GM21717 (cell line): ENCODE results near the gene TMPRSS4.

Experiments
- ATAC-seq: cut with Tn5 transposase; IDR thresholded peaks from one replicate; pipeline ENCODE4 v1.9.1; 2021; ENCODE audit warnings: mild to moderate bottlenecking, moderate library complexity; ENCODE audit not compliant: unreplicated experiment

The TMPRSS4 gene, protein sequence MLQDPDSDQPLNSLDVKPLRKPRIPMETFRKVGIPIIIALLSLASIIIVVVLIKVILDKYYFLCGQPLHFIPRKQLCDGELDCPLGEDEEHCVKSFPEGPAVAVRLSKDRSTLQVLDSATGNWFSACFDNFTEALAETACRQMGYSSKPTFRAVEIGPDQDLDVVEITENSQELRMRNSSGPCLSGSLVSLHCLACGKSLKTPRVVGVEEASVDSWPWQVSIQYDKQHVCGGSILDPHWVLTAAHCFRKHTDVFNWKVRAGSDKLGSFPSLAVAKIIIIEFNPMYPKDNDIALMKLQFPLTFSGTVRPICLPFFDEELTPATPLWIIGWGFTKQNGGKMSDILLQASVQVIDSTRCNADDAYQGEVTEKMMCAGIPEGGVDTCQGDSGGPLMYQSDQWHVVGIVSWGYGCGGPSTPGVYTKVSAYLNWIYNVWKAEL

DNA sequence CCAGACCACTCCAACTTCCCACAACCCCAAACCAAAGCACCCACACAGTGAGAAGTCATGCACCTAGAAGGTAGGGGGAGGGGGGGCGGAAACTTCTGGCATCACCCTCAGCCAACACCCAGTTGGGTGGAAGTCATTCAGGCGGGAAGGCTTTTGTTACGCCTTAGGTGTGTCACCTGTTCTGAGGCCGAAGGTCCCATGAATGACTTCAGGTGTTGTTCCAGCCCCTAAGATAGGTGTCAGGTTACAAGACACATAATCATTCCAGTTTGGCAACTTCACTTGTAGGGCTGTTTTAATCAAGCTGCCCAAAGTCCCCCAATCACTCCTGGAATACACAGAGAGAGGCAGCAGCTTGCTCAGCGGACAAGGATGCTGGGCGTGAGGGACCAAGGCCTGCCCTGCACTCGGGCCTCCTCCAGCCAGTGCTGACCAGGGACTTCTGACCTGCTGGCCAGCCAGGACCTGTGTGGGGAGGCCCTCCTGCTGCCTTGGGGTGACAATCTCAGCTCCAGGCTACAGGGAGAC lies at the start of gene TMPRSS4:
Gene TMPRSS4 (plus strand): TSS at position 325 of the 528 bp plus-strand sequence. CDS start 225 bp downstream, outside the sequence.
- no peak for ATAC-seq

DNA sequence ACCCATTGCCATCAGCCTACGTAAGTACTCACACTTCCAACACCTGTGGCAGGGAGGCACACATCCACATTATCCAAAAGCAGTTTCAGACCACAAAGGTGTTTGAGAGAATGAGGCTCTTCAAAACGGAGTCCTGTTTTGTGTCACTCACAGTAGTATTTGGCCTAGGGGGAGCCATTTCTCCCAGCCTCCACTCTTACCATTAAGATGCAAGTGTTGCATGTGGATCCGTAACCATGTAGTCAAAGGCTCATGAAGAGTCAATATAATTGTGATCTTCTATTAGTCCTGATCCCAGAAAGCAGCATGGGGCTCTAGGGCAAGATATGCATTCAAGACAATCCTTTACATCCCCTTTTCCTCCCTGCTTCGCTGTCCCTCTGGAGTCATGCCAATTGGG lies 49.2 kb upstream of the TMPRSS4 start:
- no peak for ATAC-seq

DNA sequence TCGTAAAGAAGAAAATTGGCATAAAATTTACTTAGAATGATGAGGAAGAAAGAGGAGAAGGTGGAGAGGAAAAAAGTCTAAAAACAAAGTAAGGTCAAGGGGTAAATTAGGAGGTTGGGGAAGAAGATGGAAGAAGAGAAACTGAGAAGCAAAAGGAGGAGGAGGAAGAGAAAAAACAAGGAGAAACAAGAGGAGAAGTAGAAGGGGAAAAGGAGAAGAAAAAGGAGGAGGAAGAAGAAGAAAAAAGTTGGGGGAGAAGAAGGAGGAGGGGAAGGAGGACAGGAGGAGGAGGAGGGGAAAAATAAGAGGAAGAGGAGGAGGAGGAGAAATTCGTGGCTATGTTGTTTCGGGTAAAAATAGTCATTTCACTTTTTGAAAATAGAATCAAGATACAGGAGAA lies 48.3 kb upstream of the TMPRSS4 start:
- ATAC-seq, result no peak

DNA sequence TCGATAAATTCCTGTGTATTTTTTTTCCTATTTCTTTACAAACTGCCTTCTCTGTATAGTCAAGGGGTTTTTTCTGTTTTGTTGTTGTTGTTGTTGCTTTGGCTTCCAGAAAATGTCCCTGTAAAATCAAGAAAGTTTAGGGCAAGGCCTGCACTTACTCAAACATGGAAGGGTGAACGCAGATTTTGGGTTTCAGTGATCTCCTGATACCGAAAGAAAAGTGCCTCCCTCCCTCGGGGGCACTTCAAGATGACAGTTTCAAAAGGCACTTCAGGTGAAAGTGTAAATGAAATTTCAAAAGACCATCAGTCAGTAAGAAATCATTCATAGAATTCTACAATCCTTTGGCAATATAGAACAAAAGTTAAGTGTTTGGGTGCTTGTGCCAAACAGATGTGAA lies 43.4 kb upstream of the TMPRSS4 start:
- peak; percentile 55 for ATAC-seq

DNA sequence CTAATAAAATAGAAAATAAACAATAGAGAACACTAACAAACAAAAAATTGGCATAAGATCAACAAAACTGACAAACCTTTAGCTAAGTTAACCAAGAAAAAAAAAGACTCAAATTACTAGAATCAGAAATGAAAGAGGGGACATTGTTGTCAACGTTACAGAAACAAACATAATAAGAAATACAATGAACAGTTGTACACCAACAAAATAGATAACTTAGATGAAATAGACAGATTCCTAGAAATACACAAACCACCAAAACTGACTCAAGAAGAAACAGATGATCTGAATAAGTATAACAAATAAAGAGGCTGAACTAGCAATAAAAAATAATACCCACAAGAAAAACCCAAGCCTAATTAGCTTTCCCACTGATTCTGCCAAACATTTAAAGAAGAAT lies 34.7 kb upstream of the TMPRSS4 start:
- no peak for ATAC-seq

DNA sequence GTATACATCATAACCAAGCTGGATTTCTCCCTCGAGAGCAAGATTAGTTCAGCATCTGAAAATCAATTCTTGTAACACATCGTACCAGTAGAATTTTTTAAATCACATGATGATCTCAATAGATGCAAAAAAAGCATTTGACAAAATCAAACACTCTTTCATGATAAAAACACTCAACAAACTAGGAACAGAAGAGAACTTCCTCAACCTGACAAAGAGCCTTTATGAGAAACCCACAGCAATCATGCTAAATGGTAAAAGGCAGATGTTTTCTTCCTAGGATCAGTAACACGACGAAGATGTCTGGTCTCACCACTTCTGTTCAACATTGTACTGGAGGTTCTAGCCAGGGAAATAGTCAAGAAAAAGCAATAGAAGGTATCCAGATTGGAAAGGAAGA lies 34.1 kb upstream of the TMPRSS4 start:
- ATAC-seq, result no peak

DNA sequence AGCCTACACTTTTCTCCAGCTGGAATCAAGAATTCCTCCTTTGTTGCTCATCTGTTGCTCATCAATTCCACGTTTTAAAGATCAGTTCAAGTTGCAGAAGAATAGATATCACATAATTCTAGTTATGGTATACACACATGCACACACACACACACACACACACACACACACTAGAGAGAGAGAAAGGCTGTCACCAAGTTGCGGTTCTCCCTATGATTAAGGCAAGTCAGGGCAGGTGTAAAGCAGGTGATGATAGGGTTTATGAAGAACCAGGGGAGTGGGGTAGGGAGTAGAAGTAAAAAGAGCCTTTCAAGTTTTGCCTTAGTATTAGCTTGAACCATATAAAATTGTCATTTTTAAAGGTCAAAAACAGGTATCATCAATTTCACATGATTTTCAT lies 31.7 kb upstream of the TMPRSS4 start:
- no peak for ATAC-seq

DNA sequence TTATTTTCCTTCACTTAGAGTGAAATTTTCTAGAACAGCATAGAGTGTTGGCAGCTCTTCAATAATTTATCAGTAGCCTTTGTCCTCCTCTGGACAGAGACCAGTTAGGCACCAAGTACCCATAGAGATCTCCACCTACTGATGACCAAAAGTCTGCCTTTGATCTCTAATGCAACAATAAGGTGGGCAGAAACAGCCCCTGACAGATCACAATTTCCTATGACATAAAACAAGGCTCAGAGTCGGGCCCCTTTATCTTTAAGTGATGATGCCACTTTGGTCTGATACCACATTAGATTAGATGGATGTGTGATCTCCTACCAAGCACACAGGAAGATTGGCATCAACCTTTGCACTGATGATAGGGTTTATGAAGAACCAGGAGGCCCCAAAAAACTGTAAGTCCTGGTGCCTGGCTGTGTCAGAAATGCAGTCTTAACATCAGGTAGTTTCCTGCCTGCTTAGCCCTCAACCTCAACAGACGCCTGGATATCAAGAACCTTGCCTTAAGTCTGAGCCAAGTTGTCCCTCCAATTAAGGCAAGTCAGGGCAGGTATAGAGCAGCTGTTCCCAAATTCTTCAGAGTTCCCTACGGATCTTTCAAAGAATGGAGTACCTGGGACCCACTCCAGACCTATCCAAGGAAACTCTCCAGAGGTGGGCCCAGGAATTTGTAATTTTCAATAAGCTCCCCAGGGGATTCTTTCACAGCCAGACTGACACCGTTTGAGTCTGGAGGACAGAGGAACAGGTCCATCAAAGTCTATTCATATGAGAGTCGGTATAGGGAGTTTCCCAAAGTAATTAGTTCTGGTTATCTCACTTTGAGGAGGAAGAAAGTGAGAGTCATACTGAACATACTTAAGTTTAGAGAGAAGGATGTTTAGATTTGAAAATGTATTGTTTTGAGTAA lies 30.6 kb upstream of the TMPRSS4 start:
- ATAC-seq, result no peak

DNA sequence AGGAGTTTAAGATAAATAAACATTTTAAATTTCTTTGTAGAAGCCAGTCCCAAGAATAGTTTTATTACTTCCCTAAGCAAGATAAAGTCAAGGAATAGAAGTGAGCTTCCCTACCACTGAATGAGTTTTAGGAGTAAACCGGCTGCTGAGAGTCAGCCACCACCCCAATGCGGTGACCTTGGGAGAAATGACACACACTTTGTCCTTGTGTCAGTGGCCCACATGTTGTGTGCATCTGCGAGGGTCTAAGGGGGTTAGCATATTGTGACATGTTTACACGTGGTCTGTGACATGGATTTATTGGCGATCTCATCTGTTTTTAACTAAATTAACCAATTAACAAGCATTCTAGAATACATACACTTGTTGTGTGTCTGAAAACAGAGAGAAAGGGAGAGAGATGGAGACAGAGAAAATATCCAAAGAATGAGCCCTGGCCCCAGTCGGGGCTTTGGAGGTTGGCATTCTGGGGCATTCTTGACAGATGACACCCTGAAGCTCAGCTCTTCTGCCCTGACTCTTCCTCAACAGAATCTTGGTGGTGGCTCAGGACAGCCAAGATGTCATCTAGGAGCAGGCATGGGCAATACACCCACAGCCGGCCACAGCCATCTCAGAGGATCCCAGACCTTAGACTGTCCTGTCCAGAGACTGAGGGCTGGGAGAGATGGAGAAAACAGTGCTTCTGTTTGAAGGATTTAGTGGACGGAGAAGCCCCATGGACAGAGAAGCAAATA lies 29.7 kb upstream of the TMPRSS4 start:
- ATAC-seq, result no peak

DNA sequence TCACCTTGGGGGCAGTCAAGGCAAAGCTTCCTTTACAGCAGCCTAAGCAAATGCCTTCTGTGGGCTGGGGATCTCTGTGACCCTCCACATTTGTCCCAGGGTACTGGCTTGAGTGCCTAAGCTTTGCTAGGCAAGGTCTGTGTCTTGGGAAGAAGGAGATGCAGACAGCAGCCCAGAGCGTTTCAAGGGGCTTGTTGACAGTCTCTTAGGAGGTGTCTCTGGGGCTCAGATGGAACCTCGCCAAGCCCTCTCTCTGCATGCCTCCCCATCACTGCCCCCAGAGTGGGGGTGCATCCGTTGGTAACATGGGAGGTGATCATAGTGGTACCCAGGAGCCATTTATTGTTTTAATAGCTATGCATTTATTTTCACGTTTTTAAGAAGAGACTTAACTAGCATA lies 29.1 kb upstream of the TMPRSS4 start:
- ATAC-seq, result no peak

DNA sequence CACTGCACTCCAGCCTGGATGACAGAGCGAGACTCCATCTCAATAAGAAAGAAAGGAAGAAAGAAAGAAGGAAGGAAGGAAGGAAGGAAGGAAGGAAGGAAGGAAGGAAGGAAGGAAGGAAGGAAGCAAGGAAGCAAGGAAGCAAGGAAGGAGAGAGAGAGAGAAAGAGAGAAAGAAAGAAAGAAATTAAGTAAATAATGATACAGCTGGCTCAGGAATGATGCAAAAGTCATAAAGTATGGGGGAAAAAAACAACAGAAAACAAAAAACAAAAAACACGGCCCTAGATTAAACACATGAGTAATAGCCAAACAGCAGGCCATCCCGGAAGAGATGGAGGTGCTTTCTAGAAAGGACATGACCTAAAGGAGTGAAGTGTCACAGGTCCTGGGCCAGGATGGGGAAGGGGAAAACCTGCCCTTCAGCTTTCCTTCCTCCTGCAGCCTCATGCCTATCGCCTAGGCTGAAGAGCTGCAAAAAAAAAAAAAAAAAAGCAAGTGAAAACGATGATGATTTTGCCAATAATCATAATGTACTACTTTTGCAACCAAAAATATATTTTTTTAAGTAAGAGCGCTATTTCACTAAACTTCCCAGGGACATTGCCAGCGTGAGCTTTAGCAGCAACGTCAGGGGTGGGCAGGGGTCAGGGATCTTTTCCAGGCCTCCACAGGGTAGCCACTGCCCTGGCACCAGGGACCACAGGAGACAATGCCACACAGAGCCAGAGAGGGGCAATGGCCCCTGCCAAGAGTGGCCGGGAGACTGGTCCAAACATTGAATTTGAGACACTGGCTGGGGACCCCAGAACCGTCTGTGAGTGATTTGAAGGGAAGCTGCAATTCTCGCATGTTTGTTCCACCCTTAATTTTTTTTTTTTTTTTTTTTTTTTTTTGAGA lies 28.2 kb upstream of the TMPRSS4 start:
- no peak for ATAC-seq

DNA sequence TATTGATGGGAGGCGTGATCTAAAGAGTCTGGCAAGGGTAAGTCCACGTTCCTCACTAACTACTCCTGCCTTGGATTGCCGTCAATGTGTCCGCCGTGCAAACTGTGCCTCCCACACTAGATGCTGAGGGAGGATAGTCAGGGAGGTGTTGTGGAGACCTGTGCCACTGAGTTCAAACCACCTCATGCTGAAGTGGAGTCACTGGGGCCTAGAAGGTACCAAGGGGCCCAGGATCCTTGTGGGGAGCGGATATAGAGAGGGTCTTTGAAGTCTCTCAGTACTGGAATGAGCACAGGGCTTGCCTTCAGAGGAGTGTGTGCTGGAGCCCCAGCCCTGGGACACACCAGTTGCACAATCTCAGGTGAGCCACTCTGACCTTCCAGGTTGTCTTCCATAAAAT lies 27.1 kb upstream of the TMPRSS4 start:
- no peak for ATAC-seq

DNA sequence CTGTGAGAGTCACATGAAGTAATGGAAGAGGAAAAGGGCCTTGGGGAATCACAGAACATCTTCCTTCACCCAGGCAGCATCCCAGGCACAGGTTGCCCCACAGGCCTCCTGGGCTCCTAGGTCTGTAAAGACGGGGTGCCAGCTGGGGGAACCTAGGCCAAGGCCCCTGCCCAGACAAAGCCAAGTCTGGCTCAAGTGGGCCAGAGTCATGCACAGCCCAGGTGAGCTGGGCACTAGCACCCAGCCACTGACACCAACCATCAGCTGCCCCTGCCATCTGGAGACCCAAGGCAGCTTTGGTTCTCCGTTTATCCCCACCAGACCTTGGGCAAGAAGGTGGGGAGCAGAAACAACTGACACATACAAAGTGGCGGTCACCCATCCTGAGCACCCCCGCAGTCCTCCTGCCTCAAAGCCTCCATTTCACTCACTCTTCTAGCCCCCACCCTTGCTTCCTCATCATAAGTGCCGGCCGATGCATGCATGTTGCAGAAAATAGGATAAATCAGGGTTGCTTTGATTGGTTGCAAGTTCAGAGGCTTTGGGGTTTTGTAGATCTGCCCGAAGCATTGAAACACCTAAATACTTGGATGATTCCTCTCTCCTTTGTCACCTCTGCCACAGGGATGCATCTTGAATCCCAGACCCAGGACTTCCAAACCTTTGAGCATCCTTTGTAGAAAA lies 26.5 kb upstream of the TMPRSS4 start:
- ATAC-seq, result no peak

DNA sequence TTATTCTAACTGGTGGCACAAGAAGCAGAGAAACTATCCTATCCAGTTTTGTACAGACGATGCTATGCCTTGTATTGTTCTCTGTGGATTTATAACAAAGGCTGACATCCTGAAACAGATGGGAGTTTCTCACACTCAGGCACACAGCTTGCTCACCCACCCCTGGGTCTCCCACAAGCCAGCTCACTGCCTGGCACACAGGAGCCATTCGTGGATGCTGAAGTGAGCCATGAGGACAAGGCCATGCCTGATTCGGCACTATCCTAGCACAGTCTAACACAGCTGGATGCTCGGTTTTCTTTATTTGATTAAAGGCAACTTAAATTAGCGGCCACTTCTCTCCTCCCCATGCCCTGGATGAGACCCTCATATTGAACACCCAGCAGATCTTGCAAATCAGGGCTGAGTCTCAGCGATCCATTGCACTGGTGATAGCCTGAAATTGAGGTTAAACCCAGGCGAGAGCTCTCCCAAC lies 25.7 kb upstream of the TMPRSS4 start:
- no peak for ATAC-seq

DNA sequence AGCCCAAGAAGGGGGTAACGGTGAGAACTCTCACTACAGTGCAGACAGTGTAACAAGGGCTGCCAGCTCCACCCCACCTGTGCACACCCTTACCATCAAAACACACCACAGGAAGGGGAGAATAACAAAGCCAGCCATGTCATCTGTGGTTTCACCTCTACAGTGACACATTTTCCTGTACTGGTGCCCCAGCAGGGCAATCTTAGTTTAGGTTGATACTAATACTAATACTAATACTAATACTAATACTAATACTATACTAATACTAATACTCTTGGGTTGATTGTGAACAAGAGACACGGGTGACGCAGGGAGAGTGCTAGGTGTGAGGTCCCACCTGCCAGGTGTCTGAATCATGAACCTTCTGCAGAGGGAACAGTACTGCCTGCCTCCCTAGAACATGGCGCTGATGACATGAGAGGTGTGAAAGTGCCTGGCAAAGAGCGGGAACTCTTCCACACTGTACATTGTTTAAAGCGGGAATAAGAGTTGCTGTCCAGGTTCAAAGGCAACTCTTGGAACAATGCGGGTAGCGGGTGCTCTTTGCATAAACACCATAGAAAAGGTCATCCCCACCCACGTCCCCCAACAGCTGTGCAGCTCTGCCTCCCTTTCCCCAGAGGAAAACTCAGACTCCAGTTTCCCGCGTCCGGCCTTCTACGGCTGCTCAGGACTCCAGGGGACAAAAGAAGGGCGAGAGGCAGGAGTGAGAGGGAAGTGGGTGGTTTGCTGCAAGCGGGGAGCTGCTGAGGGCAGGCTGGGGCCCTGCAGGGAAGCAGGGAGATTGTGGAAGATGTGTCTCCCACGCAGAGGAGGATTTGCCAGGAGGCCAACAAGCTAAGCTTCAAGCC lies 25.0 kb upstream of the TMPRSS4 start:
- peak; percentile 43 for ATAC-seq

DNA sequence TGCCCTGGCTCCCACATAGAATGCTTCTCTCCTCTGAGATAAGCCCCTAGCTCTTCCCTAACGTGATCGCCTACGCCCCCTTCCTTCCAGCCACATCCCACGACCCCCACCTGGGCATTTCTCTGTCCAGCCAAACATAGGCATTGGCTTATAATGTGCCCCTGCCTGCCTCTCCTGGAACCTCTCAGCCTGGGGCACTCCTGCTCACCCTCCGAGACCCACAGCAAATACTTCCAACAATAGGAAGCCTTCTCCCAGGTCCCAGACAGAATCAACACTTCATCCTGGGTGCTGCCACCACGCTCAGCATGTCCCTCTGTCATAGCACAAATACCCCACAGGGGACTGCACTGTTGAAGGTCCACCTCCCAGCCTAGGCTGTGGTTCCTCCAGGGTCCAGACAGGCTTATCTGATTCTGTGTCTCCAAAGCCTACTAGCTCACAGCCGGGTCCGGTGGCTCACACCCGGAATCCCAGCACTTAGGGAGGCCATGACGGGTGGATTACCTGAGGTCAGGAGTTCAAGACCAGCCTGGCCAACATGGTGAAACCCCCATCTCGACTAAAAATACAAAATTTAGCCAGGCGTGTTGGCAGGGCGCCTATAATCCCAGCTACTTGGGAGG lies 24.2 kb upstream of the TMPRSS4 start:
- no peak for ATAC-seq

DNA sequence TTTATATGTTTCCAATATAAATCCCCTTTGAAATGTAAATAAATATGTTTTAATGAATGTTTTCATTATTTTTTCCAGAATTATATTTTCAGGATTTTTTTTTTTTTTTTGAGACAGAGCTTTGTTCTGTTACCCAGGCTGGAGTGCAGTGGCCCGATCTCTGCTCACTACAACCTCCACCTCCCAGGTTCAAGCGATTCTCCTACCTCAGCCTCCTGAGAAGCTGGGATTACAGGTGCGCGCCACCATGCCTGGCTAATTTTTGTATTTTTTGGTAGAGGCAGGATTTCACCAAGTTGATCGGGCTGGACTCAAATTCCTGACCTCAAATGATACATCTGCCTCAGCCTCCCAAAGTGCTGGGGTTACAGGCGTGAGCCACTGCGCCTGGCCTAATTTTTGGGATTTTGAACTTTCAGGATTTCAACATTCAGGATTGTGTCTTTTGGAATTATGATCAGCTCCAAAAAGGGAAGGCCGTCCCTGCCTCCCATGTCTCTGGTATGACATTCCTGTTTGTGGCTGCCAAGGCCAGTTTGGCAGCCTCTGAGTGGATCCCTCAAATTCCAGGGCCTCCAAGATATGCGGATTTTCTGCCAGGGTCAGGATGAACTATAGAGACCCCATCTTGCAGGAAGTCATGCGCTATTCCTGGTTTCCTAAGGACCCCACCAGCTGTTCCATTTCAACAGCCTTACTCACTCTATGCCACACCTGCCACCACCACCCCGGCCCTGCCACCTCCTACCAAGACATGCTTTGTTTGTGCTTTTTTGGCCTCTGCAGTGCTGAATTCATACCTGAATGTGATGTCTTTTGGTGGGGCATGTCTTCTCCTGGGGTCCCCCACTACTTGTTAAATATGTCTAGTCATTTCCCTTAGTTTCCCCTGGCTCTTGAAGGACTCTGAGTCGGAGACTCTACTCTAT lies 21.9 kb upstream of the TMPRSS4 start:
- no peak for ATAC-seq
